Measurements from ENCODE around the gene DDI2.

DDI2 gene

GRCh38 chr1:15605398-15606383, 11.6 kb upstream of the DDI2 start:
- no peak for DNase-seq

- no peak for DNase-seq
These were observed 7.6 kb upstream of the DDI2 start for GRCh38 chr1:15609631-15610030.

GRCh38 chr1:15610167-15610566, 7.1 kb upstream of the DDI2 start:
- DNase-seq = no peak

- no peak for DNase-seq
These were observed 685 bp upstream of the DDI2 start for GRCh38 chr1:15616373-15617172.

GRCh38 chr1:15618077-15618654, 908 bp downstream of the DDI2 start:
- DNase-seq = no peak

GRCh38 chr1:15618655-15619525, 1.6 kb downstream of the DDI2 start:
- DNase-seq = no peak

- no peak for DNase-seq
These were observed 2.9 kb downstream of the DDI2 start for GRCh38 chr1:15620155-15620545.

- no peak for DNase-seq
These were observed 3.8 kb downstream of the DDI2 start for GRCh38 chr1:15620902-15621682.

- no peak for DNase-seq
These were observed 4.7 kb downstream of the DDI2 start for GRCh38 chr1:15621975-15622374.

GRCh38 chr1:15622712-15623373, 5.6 kb downstream of the DDI2 start:
- DNase-seq = no peak

- DNase-seq = no peak
These were observed 6.2 kb downstream of the DDI2 start for GRCh38 chr1:15623435-15623834.

GRCh38 chr1:15624133-15624714, 7.0 kb downstream of the DDI2 start:
- no peak for DNase-seq

GRCh38 chr1:15625056-15625917, 8.0 kb downstream of the DDI2 start:
- no peak for DNase-seq

- DNase-seq = no peak
These were observed 9.2 kb downstream of the DDI2 start for GRCh38 chr1:15626269-15626950.

GRCh38 chr1:15627343-15627988, 10.2 kb downstream of the DDI2 start:
- DNase-seq = no peak

GRCh38 chr1:15628003-15628402, 10.7 kb downstream of the DDI2 start:
- DNase-seq = no peak

GRCh38 chr1:15633756-15634420, 16.6 kb downstream of the DDI2 start:
- DNase-seq = no peak

GRCh38 chr1:15636436-15636835, 19.2 kb downstream of the DDI2 start:
- DNase-seq = no peak

All from activated effector memory CD4-positive, alpha-beta T cell treated with Interleukin-2 at 50 U/mL for 16 hours (primary cell).